ENCODE data around the gene CBX1. TPM values are rescaled to one million over a fixed set of nuclear protein-coding genes. Genes with fewer than 3 reads are reported as not detected.

CBX1 gene
- total and polyA plus RNA-seq, 2 of the 4 experiments (the other 2 are of a cell fraction) = 35.0 to 54.9 TPM

- Histone ChIP-seq H3K4me1 (ENCODE audit: control insufficient read depth, insufficient read depth, low read length) (no peaks in the 10 kb centered on the region), H3K56ac (ENCODE audit: extremely low read depth, insufficient read depth, low read length) (no peak overlapping the region), H3K27me3 (ENCODE audit: control insufficient read depth, insufficient read depth, low read length) (no peaks in the 10 kb centered on the region), H4K8ac (ENCODE audit: low read depth in 2 of 2, low read length in 2 of 2) (no peak overlapping the region), H3K9ac (ENCODE audit: low read depth, low read length) (no peak overlapping the region), H4K5ac (ENCODE audit: low read depth, low read length) (no peak overlapping the region), H3K14ac (replicated peaks; ENCODE audit: low read depth, low read length) (no peak overlapping the region), H2AK5ac (ENCODE audit: low read depth, low read length) (no peak overlapping the region), H3K4ac (ENCODE audit: low read depth, low read length) (no peak overlapping the region), H3K4me3 (ENCODE audit: insufficient read depth, low read depth, low read length) (no peak overlapping the region), H3K18ac (ENCODE audit: low read depth, low read length) (no peak overlapping the region), H3K36me3 (ENCODE audit: control insufficient read depth, insufficient read depth, low read length) (no peaks in the 10 kb centered on the region), H3K23ac (ENCODE audit: low read depth, low read length) (no peak overlapping the region), H2AK9ac (replicated peaks; ENCODE audit: low read depth, low read length, poor library complexity) (no peak overlapping the region), H4K91ac (ENCODE audit: insufficient read depth, low read depth, low read length) (no peak overlapping the region), H2BK120ac (ENCODE audit: low read depth, low read length) (no peak overlapping the region), H3K9me1 (ENCODE audit: insufficient read depth, low read length) (no peaks in the 10 kb centered on the region), H2AFZ (replicated peaks; ENCODE audit: low read length, poor library complexity) (no peak overlapping the region), H2BK15ac (ENCODE audit: low read depth, low read length) (no peak overlapping the region), H2BK20ac (ENCODE audit: low read depth, low read length) (no peak overlapping the region), H3K9me3 (ENCODE audit: control insufficient read depth, insufficient read depth, low read length) (no peaks in the 10 kb centered on the region), H2BK5ac (ENCODE audit: low read depth, low read length, poor library complexity, severe bottlenecking) (no peak overlapping the region), H3K79me1 (ENCODE audit: low read depth in 1 of 2, low read length in 2 of 2) (peaks cover 4 to 15% of the 10 kb centered on the region in 2 experiments), H3K4me2 (ENCODE audit: low read depth, low read length) (no peak overlapping the region), H4K20me1 (ENCODE audit: insufficient read depth, low read length) (peaks cover 17% of the 10 kb centered on the region), H3K27ac (ENCODE audit: insufficient read depth, low read length) (no peak overlapping the region)
- dilution Hi-C loops (cut with HindIII; ENCODE audit: low sequenced_read_pairs, unreplicated experiment) (no loop called here), in situ Hi-C loops (cut with MboI; ENCODE audit: low sequenced_read_pairs) (no loop called here), intact Hi-C loops (cut with micrococcal nuclease) (no loop called here)
- no peak for TF ChIP-seq RCOR1 (IDR thresholded peaks at IDR 0.05; ENCODE audit: insufficient replicate concordance, low read length)
- TF ChIP-seq, protein P1, sequence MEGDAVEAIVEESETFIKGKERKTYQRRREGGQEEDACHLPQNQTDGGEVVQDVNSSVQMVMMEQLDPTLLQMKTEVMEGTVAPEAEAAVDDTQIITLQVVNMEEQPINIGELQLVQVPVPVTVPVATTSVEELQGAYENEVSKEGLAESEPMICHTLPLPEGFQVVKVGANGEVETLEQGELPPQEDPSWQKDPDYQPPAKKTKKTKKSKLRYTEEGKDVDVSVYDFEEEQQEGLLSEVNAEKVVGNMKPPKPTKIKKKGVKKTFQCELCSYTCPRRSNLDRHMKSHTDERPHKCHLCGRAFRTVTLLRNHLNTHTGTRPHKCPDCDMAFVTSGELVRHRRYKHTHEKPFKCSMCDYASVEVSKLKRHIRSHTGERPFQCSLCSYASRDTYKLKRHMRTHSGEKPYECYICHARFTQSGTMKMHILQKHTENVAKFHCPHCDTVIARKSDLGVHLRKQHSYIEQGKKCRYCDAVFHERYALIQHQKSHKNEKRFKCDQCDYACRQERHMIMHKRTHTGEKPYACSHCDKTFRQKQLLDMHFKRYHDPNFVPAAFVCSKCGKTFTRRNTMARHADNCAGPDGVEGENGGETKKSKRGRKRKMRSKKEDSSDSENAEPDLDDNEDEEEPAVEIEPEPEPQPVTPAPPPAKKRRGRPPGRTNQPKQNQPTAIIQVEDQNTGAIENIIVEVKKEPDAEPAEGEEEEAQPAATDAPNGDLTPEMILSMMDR (conservative IDR thresholded peaks at IDR 0.05; ENCODE audit: low read depth, low read length) = no peak
- TF ChIP-seq BHLHE40 (IDR thresholded peaks at IDR 0.05; ENCODE audit: low read depth, low read length) = no peak
- TF ChIP-seq, protein P2, sequence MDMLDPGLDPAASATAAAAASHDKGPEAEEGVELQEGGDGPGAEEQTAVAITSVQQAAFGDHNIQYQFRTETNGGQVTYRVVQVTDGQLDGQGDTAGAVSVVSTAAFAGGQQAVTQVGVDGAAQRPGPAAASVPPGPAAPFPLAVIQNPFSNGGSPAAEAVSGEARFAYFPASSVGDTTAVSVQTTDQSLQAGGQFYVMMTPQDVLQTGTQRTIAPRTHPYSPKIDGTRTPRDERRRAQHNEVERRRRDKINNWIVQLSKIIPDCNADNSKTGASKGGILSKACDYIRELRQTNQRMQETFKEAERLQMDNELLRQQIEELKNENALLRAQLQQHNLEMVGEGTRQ (IDR thresholded peaks at IDR 0.05; ENCODE audit: low read depth, low read length) = no peak
- TF ChIP-seq CEBPB (IDR thresholded peaks at IDR 0.05; ENCODE audit: low read depth, low read length) = no peak
- no peak for TF ChIP-seq SMC3 (IDR thresholded peaks at IDR 0.05; ENCODE audit: low read depth, low read length)
- POLR2A ChIA-PET (ENCODE audit: unreplicated experiment) = no interaction called here
- ATAC-seq (ENCODE audit: low read depth) (no peak), DNase-seq (no peak)
- no TSS peak for BruUV-seq (replicated peaks)
- CTCF ChIA-PET = interaction anchor here (0.6 kb wide), 1 partner anchor 30 kb away, joined by 3 read pairs; no protein-coding TSS in a partner anchor
- WGBS, 2 experiments (ENCODE audit: extremely low coverage in 2 of 2, insufficient read length in 1 of 2) = 86% methylated on average over 3 of the region's 14 CpGs; no CpG with 5 or more reads in 1 of the 2 experiments
These were observed 1.8 kb upstream of the CBX1 start for GRCh38 chr17:48102798-48103715.
